Measurements from ENCODE around the gene ADD3. TPM values are rescaled to one million over a fixed set of nuclear protein-coding genes. Genes with fewer than 3 reads are reported as not detected.

The ADD3 gene
- total RNA-seq, 4 donors from 2014 or later: 236 to 545 (median 314) TPM

DNA sequence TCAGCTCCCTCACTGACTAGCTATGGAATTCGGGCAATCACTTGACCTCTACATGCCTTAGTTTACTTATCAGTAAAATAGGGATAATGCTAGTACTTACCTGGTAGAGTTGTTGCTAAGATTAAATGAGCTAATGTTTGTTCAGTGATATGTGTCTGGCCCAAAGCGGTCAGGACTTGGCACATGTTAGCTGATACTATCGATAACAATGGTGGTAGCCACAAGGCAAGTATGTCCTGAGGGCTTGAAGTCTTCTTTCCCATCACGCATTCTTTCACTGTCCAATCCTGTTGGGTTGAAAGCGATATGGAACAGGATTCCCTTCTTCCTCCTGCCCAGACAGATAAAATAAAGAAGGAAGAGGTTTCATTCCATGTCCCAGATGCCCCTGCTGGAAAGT is 174.1 kb downstream of the ADD3 start:
- Histone ChIP-seq H3K4me3 (no peak overlapping the region), H3K27me3 (no peaks in the 10 kb centered on the region), H3K4me1 (no peaks in the 10 kb centered on the region), H3K9me3 (no peaks in the 10 kb centered on the region), H3K27ac (no peak overlapping the region), H3K36me3 (no peaks in the 10 kb centered on the region)
- no peak for TF ChIP-seq POLR2A (IDR thresholded peaks at IDR 0.05)
- TF ChIP-seq, protein P1, sequence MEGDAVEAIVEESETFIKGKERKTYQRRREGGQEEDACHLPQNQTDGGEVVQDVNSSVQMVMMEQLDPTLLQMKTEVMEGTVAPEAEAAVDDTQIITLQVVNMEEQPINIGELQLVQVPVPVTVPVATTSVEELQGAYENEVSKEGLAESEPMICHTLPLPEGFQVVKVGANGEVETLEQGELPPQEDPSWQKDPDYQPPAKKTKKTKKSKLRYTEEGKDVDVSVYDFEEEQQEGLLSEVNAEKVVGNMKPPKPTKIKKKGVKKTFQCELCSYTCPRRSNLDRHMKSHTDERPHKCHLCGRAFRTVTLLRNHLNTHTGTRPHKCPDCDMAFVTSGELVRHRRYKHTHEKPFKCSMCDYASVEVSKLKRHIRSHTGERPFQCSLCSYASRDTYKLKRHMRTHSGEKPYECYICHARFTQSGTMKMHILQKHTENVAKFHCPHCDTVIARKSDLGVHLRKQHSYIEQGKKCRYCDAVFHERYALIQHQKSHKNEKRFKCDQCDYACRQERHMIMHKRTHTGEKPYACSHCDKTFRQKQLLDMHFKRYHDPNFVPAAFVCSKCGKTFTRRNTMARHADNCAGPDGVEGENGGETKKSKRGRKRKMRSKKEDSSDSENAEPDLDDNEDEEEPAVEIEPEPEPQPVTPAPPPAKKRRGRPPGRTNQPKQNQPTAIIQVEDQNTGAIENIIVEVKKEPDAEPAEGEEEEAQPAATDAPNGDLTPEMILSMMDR (IDR thresholded peaks at IDR 0.05): no peak
- DNase-seq: no peak

DNA sequence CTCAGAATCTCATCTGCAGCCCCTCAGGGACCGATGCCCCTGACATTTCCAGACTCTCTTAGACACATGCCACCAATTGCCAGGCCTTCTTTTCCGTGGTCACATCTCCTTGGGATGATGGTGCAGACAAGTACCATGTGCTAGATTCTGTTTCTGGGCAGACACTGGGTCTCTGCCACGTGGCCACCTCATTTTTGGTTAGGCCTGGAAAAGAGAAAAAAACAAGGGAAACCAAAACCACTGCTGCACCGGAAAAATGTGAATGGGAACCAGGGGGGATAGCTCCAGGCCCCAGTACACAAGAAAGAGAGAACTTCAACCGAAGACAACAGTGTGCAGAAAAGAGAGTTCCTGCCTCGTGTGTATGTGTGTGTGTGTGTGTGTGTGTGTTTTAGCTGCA is 176.6 kb downstream of the ADD3 start:
- no peaks in the 10 kb centered on the region for H3K9me3 ChIP-seq
- no peak for TF ChIP-seq POLR2A (IDR thresholded peaks at IDR 0.05)
- H3K4me1 ChIP-seq: no peaks in the 10 kb centered on the region
- H3K27ac ChIP-seq: no peak overlapping the region
- no peak overlapping the region for H3K4me3 ChIP-seq
- H3K36me3 ChIP-seq: no peaks in the 10 kb centered on the region
- H3K27me3 ChIP-seq: no peaks in the 10 kb centered on the region
- no peak for DNase-seq

Small RNAs within 50 kb of the gene (small RNA-seq; reads per million reads assigned to genes)
- gene SNRPGP12: 0 reads per million in 2 donors

Other genes with a start within 250 kb of the ADD3 start
- 100 to 1,000 TPM; 148 to 295 (median 263) TPM for gene XPNPEP1, start 84.5 kb upstream of the ADD3 start, total RNA-seq
- gene MXI1, start 199.6 kb downstream of the ADD3 start, total RNA-seq: 10 to 100 TPM; 37.1 to 58.0 (median 47.8) TPM

Data from Peyer's patch (tissue), 4 donors.